H9 (cell line): ENCODE results near the gene PRTG. TPM values are rescaled to one million over a fixed set of nuclear protein-coding genes. Genes with fewer than 3 reads are reported as not detected.

Source experiments
- DNase-seq: peaks from one replicate; pipeline ENCODE4 v3.0.0-alpha.2; 2017
- H2AFZ ChIP-seq: one replicate; pipeline ENCODE4 v1.6.1; 2013; ENCODE audit warnings: mild to moderate bottlenecking, low read length, control low read depth, moderate library complexity
- H2AK5ac ChIP-seq: 2 replicates; pipeline ENCODE4 v1.6.1; 2013; ENCODE audit warnings: low read length, control low read depth, mixed read lengths; ENCODE audit not compliant: insufficient read length
- H2BK120ac ChIP-seq: one replicate; pipeline ENCODE4 v1.6.1; 2013; ENCODE audit warnings: low read depth, mild to moderate bottlenecking, low read length, control low read depth, inconsistent platforms; ENCODE audit not compliant: poor library complexity, severe bottlenecking
- H2BK12ac ChIP-seq: 2 replicates; pipeline ENCODE4 v1.6.1; 2013; ENCODE audit warnings: low read length, control low read depth, mixed read lengths, low read depth; ENCODE audit not compliant: insufficient read length
- H2BK15ac ChIP-seq: 2 replicates; pipeline ENCODE4 v1.6.1; 2013; ENCODE audit warnings: low read depth, low read length, control low read depth
- H2BK20ac ChIP-seq: one replicate; pipeline ENCODE4 v1.6.1; 2013; ENCODE audit warnings: low read depth, mild to moderate bottlenecking, low read length, control low read depth, inconsistent platforms; ENCODE audit not compliant: poor library complexity, severe bottlenecking
- H2BK5ac ChIP-seq: 2 replicates; pipeline ENCODE4 v1.6.1; 2013; ENCODE audit warnings: low read length, control low read depth, mixed read lengths; ENCODE audit not compliant: insufficient read length
- H3K14ac ChIP-seq: 2 replicates; pipeline ENCODE4 v1.6.1; 2013; ENCODE audit warnings: low read length, control low read depth; ENCODE audit not compliant: insufficient read depth
- H3K18ac ChIP-seq: 2 replicates; pipeline ENCODE4 v1.6.1; 2013; ENCODE audit warnings: low read depth, mild to moderate bottlenecking, mixed read lengths, low read length, control low read depth; ENCODE audit not compliant: insufficient read length
- H3K23ac ChIP-seq: 2 replicates; pipeline ENCODE4 v1.6.1; 2013; ENCODE audit warnings: low read length, control low read depth, mixed read lengths, low read depth; ENCODE audit not compliant: insufficient read length
- H3K23me2 ChIP-seq: 2 replicates; pipeline ENCODE4 v1.6.1; 2013; ENCODE audit warnings: low read depth, mild to moderate bottlenecking, mixed read lengths, low read length, control low read depth; ENCODE audit not compliant: insufficient read length, poor library complexity, severe bottlenecking
- H3K27ac ChIP-seq: 2 replicates; pipeline ENCODE4 v1.5.1; 2013; ENCODE audit warnings: low read length, control low read depth, mixed read lengths, low read depth; ENCODE audit not compliant: insufficient read length
- H3K27me3 ChIP-seq: 2 replicates; pipeline ENCODE4 v1.6.1; 2013; ENCODE audit warnings: low read length, control low read depth, inconsistent platforms; ENCODE audit not compliant: insufficient read depth
- H3K4ac ChIP-seq: 2 replicates; pipeline ENCODE4 v1.6.1; 2013; ENCODE audit warnings: low read depth, mild to moderate bottlenecking, control low read depth, inconsistent platforms, low read length, moderate library complexity
- H3K4me1 ChIP-seq: 2 replicates; pipeline ENCODE4 v1.6.1; 2013; ENCODE audit warnings: low read length, control low read depth, inconsistent platforms; ENCODE audit not compliant: insufficient read depth
- H3K4me2 ChIP-seq: 2 replicates; pipeline ENCODE4 v1.6.1; 2013; ENCODE audit warnings: low read length, control low read depth, mixed read lengths; ENCODE audit not compliant: insufficient read length, insufficient read depth
- H3K56ac ChIP-seq: 2 replicates; pipeline ENCODE4 v1.6.1; 2013; ENCODE audit warnings: low read depth, mild to moderate bottlenecking, mixed read lengths, low read length, control low read depth; ENCODE audit not compliant: insufficient read length
- H3K79me1 ChIP-seq: 2 replicates; pipeline ENCODE4 v1.6.1; 2013; ENCODE audit warnings: low read depth, mild to moderate bottlenecking, moderate library complexity, low read length, control low read depth, inconsistent platforms; ENCODE audit not compliant: insufficient read depth, poor library complexity, severe bottlenecking
- H3K79me2 ChIP-seq: 2 replicates; pipeline ENCODE4 v1.6.1; 2013; ENCODE audit warnings: low read length, control low read depth, inconsistent platforms; ENCODE audit not compliant: insufficient read depth
- H3K9ac ChIP-seq: 2 replicates; pipeline ENCODE4 v1.6.1; 2013; ENCODE audit warnings: low read length, control low read depth, mixed read lengths; ENCODE audit not compliant: insufficient read length; ENCODE audit errors: extremely low read depth
- H3K9me3 ChIP-seq: one replicate; pipeline ENCODE4 v1.6.1; 2013; ENCODE audit warnings: low read depth, low read length, inconsistent platforms; ENCODE audit not compliant: control insufficient read depth
- H3T11ph ChIP-seq: one replicate; pipeline ENCODE4 v1.6.1; 2013; ENCODE audit warnings: mild to moderate bottlenecking, low read length, control low read depth, inconsistent platforms
- H4K20me1 ChIP-seq: one replicate; pipeline ENCODE4 v1.6.1; 2013; ENCODE audit not compliant: control insufficient read depth, insufficient read length, insufficient read depth
- H4K5ac ChIP-seq: 2 replicates; pipeline ENCODE4 v1.6.1; 2013; ENCODE audit warnings: low read depth, mild to moderate bottlenecking, mixed read lengths, low read length, control low read depth; ENCODE audit not compliant: insufficient read length
- H4K8ac ChIP-seq: replicated peaks from 2 replicates; pipeline ENCODE4 v1.6.1; 2013; ENCODE audit warnings: low read length, control low read depth, mixed read lengths, low read depth; ENCODE audit not compliant: insufficient read length
- H4K91ac ChIP-seq: 2 replicates; pipeline ENCODE4 v1.6.1; 2013; ENCODE audit warnings: low read depth, mild to moderate bottlenecking, moderate library complexity, mixed read lengths, low read length, control low read depth; ENCODE audit not compliant: insufficient read length
- H3K27ac Mint-ChIP-seq, 3 experiments: 2 replicates in 2 of 3; 3 replicates in 1 of 3; pipeline ENCODE4 v1.8.0; 2020 to 2021; ENCODE audit warnings: mixed read lengths in 3 of 3, mild to moderate bottlenecking in 1 of 3, moderate library complexity in 1 of 3
- H3K27me3 Mint-ChIP-seq: 2 replicates; pipeline ENCODE4 v1.8.0; 2021; ENCODE audit warnings: low read depth, mild to moderate bottlenecking, moderate library complexity, mixed read lengths
- H3K36me3 Mint-ChIP-seq, 3 experiments: 2 replicates in 2 of 3; 3 replicates in 1 of 3; pipeline ENCODE4 v1.8.0; 2020 to 2021; ENCODE audit warnings: low read depth in 3 of 3, mixed read lengths in 3 of 3; ENCODE audit not compliant: insufficient read depth in 1 of 3
- H3K4me1 Mint-ChIP-seq, 2 experiments: 2 replicates each; pipeline ENCODE4 v1.8.0; 2020; ENCODE audit warnings: mixed read lengths in 2 of 2
- H3K4me3 Mint-ChIP-seq, 2 experiments: 2 replicates in 1 of 2; 3 replicates in 1 of 2; pipeline ENCODE4 v1.8.0; 2020 to 2021; ENCODE audit warnings: mild to moderate bottlenecking in 2 of 2, mixed read lengths in 2 of 2, moderate library complexity in 1 of 2
- H3K9me3 Mint-ChIP-seq, 2 experiments: 2 replicates in 1 of 2; 3 replicates in 1 of 2; pipeline ENCODE4 v1.8.0; 2020; ENCODE audit warnings: mild to moderate bottlenecking in 2 of 2, mixed read lengths in 2 of 2, moderate library complexity in 1 of 2
- WGBS: extraction: QIAGEN DNeasy Blood & Tissue Kit; methylation state at CpG from one replicate; pipeline ENCODE4 v1.1.7; 2013; ENCODE audit warnings: missing lambda C conversion rate, low lambda C conversion rate, mixed read lengths; ENCODE audit not compliant: insufficient read length; ENCODE audit errors: extremely low coverage; 5-methylcytosine and 5-hydroxymethylcytosine counted together
- total RNA-seq: library from RNA; stranded (reverse); gene quantifications from 2 replicates; pipeline ENCODE4 v1.2.1, GENCODE V29; 2021
- TF ChIP-seq, protein P1 (sequence below): fragments of 200-600 bp; sonication (generic); conservative IDR thresholded peaks from 3 replicates; pipeline ENCODE4 v1.8.0; 2021; ENCODE audit warnings: antibody characterized with exemption, mild to moderate bottlenecking

PRTG gene
- total RNA-seq, 1 experiment from 2014 or later = 5.7 TPM

DNA sequence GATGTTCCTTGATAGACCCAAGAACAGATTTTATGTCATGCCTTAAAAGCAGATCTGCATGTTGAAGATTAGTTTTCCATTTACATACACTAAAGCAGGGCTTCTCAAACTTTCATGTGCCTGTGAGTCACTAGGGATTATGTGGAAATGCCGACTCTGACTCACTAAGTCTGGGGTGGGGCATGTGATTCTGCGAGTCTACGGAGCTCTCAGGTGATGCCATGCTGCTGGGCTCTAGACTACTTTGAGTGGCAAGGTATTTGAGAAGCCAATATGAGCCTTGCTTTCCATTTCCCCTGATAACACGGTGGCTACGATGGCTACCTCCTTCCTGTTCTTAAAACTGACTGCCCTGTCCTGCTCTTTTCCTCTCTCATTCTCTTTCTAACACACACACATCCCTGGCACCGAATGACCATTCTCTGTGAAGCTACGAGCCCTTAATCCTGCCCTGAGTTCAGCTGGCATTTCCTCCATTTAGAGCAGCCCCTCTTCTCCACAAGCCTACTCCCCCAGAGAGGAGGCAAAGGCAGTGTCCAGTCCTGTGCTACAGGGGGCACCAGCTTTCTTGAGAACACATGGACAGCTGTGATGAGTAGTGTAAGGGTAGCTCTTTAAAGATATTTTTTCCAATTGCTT, 115.1 kb downstream of the PRTG start:
- Mint-ChIP-seq H3K27me3 (peaks cover 2% of the 10 kb centered on the region; the same call in 1 of the 2 replicates), H3K4me1 (peaks cover 0 to 5% of the 10 kb centered on the region in 2 experiments; a peak in 1 of 4 replicates), H3K27ac (no peak overlapping the region), H3K4me3 (no peak overlapping the region), H3K36me3 (no peaks in the 10 kb centered on the region), H3K9me3 (no peaks in the 10 kb centered on the region)
- H4K91ac ChIP-seq = no peak overlapping the region
- H2BK20ac ChIP-seq = no peak overlapping the region
- no peak overlapping the region for H3T11ph ChIP-seq
- H3K4me1 ChIP-seq = no peaks in the 10 kb centered on the region
- no peak overlapping the region for H2BK12ac ChIP-seq
- WGBS = no CpG with 5 or more reads among the region's 7 CpGs
- no peaks in the 10 kb centered on the region for H3K79me2 ChIP-seq
- no peak overlapping the region for H2BK15ac ChIP-seq
- H2AFZ ChIP-seq = no peak overlapping the region
- no peak overlapping the region for H2BK120ac ChIP-seq
- H4K5ac ChIP-seq = no peak overlapping the region
- no peak overlapping the region for H4K8ac ChIP-seq
- TF ChIP-seq, protein P1, sequence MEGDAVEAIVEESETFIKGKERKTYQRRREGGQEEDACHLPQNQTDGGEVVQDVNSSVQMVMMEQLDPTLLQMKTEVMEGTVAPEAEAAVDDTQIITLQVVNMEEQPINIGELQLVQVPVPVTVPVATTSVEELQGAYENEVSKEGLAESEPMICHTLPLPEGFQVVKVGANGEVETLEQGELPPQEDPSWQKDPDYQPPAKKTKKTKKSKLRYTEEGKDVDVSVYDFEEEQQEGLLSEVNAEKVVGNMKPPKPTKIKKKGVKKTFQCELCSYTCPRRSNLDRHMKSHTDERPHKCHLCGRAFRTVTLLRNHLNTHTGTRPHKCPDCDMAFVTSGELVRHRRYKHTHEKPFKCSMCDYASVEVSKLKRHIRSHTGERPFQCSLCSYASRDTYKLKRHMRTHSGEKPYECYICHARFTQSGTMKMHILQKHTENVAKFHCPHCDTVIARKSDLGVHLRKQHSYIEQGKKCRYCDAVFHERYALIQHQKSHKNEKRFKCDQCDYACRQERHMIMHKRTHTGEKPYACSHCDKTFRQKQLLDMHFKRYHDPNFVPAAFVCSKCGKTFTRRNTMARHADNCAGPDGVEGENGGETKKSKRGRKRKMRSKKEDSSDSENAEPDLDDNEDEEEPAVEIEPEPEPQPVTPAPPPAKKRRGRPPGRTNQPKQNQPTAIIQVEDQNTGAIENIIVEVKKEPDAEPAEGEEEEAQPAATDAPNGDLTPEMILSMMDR = peak; percentile 38; the same call in 1 of the 3 replicates
- no peak overlapping the region for H3K23ac ChIP-seq
- H2AK5ac ChIP-seq = no peak overlapping the region
- no peak overlapping the region for H3K4ac ChIP-seq
- no peaks in the 10 kb centered on the region for H3K9me3 ChIP-seq
- no peak overlapping the region for H3K27ac ChIP-seq
- H3K4me2 ChIP-seq = no peak overlapping the region
- H3K14ac ChIP-seq = no peak overlapping the region
- H3K27me3 ChIP-seq = no peaks in the 10 kb centered on the region
- no peak overlapping the region for H3K18ac ChIP-seq
- H4K20me1 ChIP-seq = no peaks in the 10 kb centered on the region
- H3K9ac ChIP-seq = no peak overlapping the region
- H2BK5ac ChIP-seq = no peak overlapping the region
- H3K56ac ChIP-seq = no peak overlapping the region
- H3K79me1 ChIP-seq = no peaks in the 10 kb centered on the region
- no peak for DNase-seq
- no peaks in the 10 kb centered on the region for H3K23me2 ChIP-seq
